HepG2 (cell line): ENCODE measurements around the gene FRAS1. TPM values are rescaled to one million over a fixed set of nuclear protein-coding genes. Genes with fewer than 3 reads are reported as not detected.

Experiments
- ATAC-seq: fragments of 200-7000 bp; cut with Tn5 transposase; 3 replicates; pipeline ENCODE4 v1.9.1; 2020; ENCODE audit warnings: mild to moderate bottlenecking, moderate library complexity
- BruUV-seq: library from RNA; stranded (reverse); fragments of 400-500 nt; replicated peaks from 2 replicates; lab custom pipeline; 2021; lab: Mats Ljungman, UMichigan
- CTCF ChIA-PET: fragments of 300-600 bp; formaldehyde crosslinking; extraction: SDS; loops from one replicate; lab custom pipeline; 2021; ENCODE audit warnings: low total read pairs, inconsistent platforms, low intra/inter-chr PET ratio; lab: Yijun Ruan, JAX
- POLR2A ChIA-PET: fragments of 350-600 bp; sonication (Branson Sonifier 250); formaldehyde crosslinking; loops from one replicate; lab custom pipeline; 2020; ENCODE audit warnings: antibody characterized with exemption, inconsistent platforms; lab: Yijun Ruan, JAX
- DNase-seq: peaks from one replicate; pipeline ENCODE4 v3.0.0-alpha.2; 2015; ENCODE audit warnings: low spot score
- FAIRE-seq: peaks from 3 replicates; lab custom pipeline; 2011; peaks lifted over from hg19 to GRCh38; lab: Jason Lieb, UNC
- H2AFZ ChIP-seq: one replicate; pipeline ENCODE4 v1.6.1; 2011; ENCODE audit warnings: low read length, inconsistent platforms
- H3K27ac ChIP-seq: fragments of 300-600 bp; 3 replicates; pipeline ENCODE4 v1.8.0; 2011; ENCODE audit warnings: mixed run types, mild to moderate bottlenecking, mixed read lengths, low read length, inconsistent platforms; ENCODE audit not compliant: insufficient read depth; ENCODE audit errors: extremely low read length
- H3K27me3 ChIP-seq, 2 experiments: fragments of 200-600 bp in 1 of 2; 2 replicates in 1 of 2; 3 replicates in 1 of 2; pipeline versions ENCODE4 v1.6.0 to v1.8.0; 2011; ENCODE audit warnings: low read length in 2 of 2, mild to moderate bottlenecking in 2 of 2, moderate library complexity in 2 of 2, inconsistent platforms in 1 of 2; ENCODE audit not compliant: insufficient read depth in 2 of 2, control insufficient read depth in 1 of 2
- H3K36me3 ChIP-seq, 2 experiments: fragments of 200-600 bp in 1 of 2; replicated peaks in 1 of 2; 2 replicates in 1 of 2; 3 replicates in 1 of 2; pipeline versions ENCODE4 v1.5.1 to v1.8.0; 2011; ENCODE audit warnings: low read length in 2 of 2, inconsistent platforms in 1 of 2; ENCODE audit not compliant: insufficient read depth in 2 of 2, control insufficient read depth in 1 of 2
- H3K4me1 ChIP-seq: 2 replicates; pipeline ENCODE4 v1.5.1; 2012; ENCODE audit warnings: low read length, inconsistent platforms; ENCODE audit not compliant: insufficient read depth
- H3K4me2 ChIP-seq: 2 replicates; pipeline ENCODE4 v1.6.0; 2011; ENCODE audit warnings: low read depth, low read length, inconsistent platforms
- H3K4me3 ChIP-seq, 3 experiments: fragments of 200-600 bp in 1 of 3; sonication (generic), shearing (Covaris generic) in 1 of 3; replicated peaks in 1 of 3; 2 replicates each; pipeline ENCODE4 v1.5.1; 2011 to 2016; ENCODE audit warnings: low read length in 3 of 3, inconsistent platforms in 2 of 3, low read depth in 2 of 3, mild to moderate bottlenecking in 2 of 3, control low read depth in 1 of 3, mixed read lengths in 1 of 3; ENCODE audit not compliant: insufficient read depth in 1 of 3
- H3K79me2 ChIP-seq: one replicate; pipeline ENCODE4 v1.6.1; 2011; ENCODE audit warnings: low read length, inconsistent platforms; ENCODE audit not compliant: insufficient read depth
- H3K9ac ChIP-seq: 2 replicates; pipeline ENCODE4 v1.6.0; 2011; ENCODE audit warnings: mild to moderate bottlenecking, low read depth, low read length, inconsistent platforms; ENCODE audit not compliant: insufficient read depth
- H3K9me3 ChIP-seq: 2 replicates; pipeline ENCODE4 v1.5.1; 2012; ENCODE audit warnings: mild to moderate bottlenecking, low read length
- H4K20me1 ChIP-seq: 2 replicates; pipeline ENCODE4 v1.6.0; 2011; ENCODE audit warnings: inconsistent platforms, mild to moderate bottlenecking, low read length, moderate library complexity; ENCODE audit not compliant: insufficient read depth
- ATF7 ChIP-seq, 2 experiments: fragments of 450-650 bp in 1 of 2; sonication (generic) in 1 of 2; formaldehyde crosslinking in 1 of 2; IDR thresholded peaks; 2 replicates each; pipeline versions ENCODE4 v1.4.0 to v1.6.1; 2016 to 2020; ENCODE audit warnings: antibody characterized with exemption in 1 of 2, mild to moderate bottlenecking in 1 of 2, missing genetic modification reagents in 1 of 2
- BORCS8-MEF2B ChIP-seq: sonication (generic); formaldehyde crosslinking; IDR thresholded peaks from 2 replicates; pipeline ENCODE4 v1.8.0; 2022; ENCODE audit warnings: mild to moderate bottlenecking, missing genetic modification reagents
- FOSL2 ChIP-seq: sonication (generic); formaldehyde crosslinking; IDR thresholded peaks from 2 replicates; pipeline ENCODE4 v1.4.0; 2020; ENCODE audit warnings: missing genetic modification reagents
- MEF2D ChIP-seq: sonication (generic); formaldehyde crosslinking; IDR thresholded peaks from 2 replicates; pipeline ENCODE4 v1.5.1; 2020; ENCODE audit warnings: mild to moderate bottlenecking, missing genetic modification reagents
- PBX2 ChIP-seq: IDR thresholded peaks from 2 replicates; pipeline ENCODE4 v1.6.1; 2016; ENCODE audit warnings: control low read depth
- SOX13 ChIP-seq, 3 experiments: fragments of 450-650 bp in 1 of 3; sonication (generic) in 1 of 3; formaldehyde crosslinking in 1 of 3; IDR thresholded peaks in 2 of 3; conservative IDR thresholded peaks in 1 of 3; 2 replicates each; pipeline versions ENCODE4 v1.5.0 to v1.6.1; 2016 to 2020; ENCODE audit warnings: antibody characterized with exemption in 1 of 3, mild to moderate bottlenecking in 1 of 3, missing compliant biosample characterization in 1 of 3, missing genetic modification reagents in 1 of 3, moderate library complexity in 1 of 3
- TBX2 ChIP-seq: sonication (generic); formaldehyde crosslinking; IDR thresholded peaks from 2 replicates; pipeline ENCODE4 v1.5.0; 2020; ENCODE audit warnings: missing genetic modification reagents, mild to moderate bottlenecking, borderline replicate concordance
- ZFP1 ChIP-seq: IDR thresholded peaks from 2 replicates; pipeline ENCODE4 v1.6.1; 2016
- ZNF607 ChIP-seq: sonication (generic); formaldehyde crosslinking; IDR thresholded peaks from 2 replicates; pipeline ENCODE4 v1.5.1; 2020; ENCODE audit warnings: missing genetic modification reagents, mild to moderate bottlenecking, borderline replicate concordance
- WGBS: methylation state at CpG from one replicate; pipeline ENCODE4 v1.1.6; 2017; ENCODE audit warnings: low lambda C conversion rate; 5-methylcytosine and 5-hydroxymethylcytosine counted together
- in situ Hi-C: cut with HindIII; loops from 2 replicates; pipeline ENCODE4 v1.10.0; 2017; ENCODE audit warnings: low pct_unique_long_range_greater_than_20kb; ENCODE audit not compliant: extremely low pct_ligation_motif_present
- intact Hi-C: fragments of 100-400 bp; cut with micrococcal nuclease; formaldehyde crosslinking; loops from one replicate; pipeline ENCODE4 v1.10.0; 2022; ENCODE audit not compliant: unreplicated experiment
- polyA plus RNA-seq, 8 experiments: library from polyadenylated mRNA; depleted of rRNA in 3 of 8; stranded (reverse) in 7 of 8; unstranded in 1 of 8; fragments of >200 nt; fragmentation: Illumina TruSeq in 4 of 8; extraction: Trizol in 4 of 8; gene quantifications; 2 replicates each; pipeline versions ENCODE4 v1.2.1 to v1.2.3, GENCODE V29; 2011 to 2016; ENCODE audit warnings: low read depth in 4 of 8, missing spikeins in 1 of 8, mixed read lengths in 1 of 8; ENCODE audit not compliant: insufficient read depth in 1 of 8
- total RNA-seq, 5 experiments: library from RNA; depleted of rRNA; stranded (reverse); fragments of >200 nt; fragmentation: Illumina TruSeq; extraction: Trizol; gene quantifications; 2 replicates each; pipeline ENCODE4 v1.2.3, GENCODE V29; 2016; ENCODE audit warnings: low read depth in 1 of 5

Gene FRAS1
- total and polyA plus RNA-seq, 2 of the 13 experiments (the other 11 are each of a cell fraction or from before 2014, with no cell fraction given), result 22.5 to 31.6 TPM

GRCh38 chr4:78226279-78226678 is 169.2 kb downstream of the FRAS1 start:
- peaks cover 30% of the 10 kb centered on the region for H3K4me1 ChIP-seq
- H3K4me3 ChIP-seq, result no peak overlapping the region
- H3K27ac ChIP-seq, result no peak overlapping the region
- ChIA-PET CTCF (no interaction called here), POLR2A (no interaction called here)
- FAIRE-seq (no peak), DNase-seq (no peak), ATAC-seq (no peak)
- H3K9me3 ChIP-seq, result peaks cover 5% of the 10 kb centered on the region
- no peak for TF ChIP-seq BORCS8-MEF2B (CRISPR knock-in tag)
- TF ChIP-seq ZFP1 (CRISPR knock-in tag), result peak; percentile 84; the same call in 1 of the 2 replicates
- no TSS peak for BruUV-seq
- H3K36me3 ChIP-seq, result 0 out of 5 replicates have a peak, but pooled peaks cover 0 to 1% of the 10 kb centered on the region in 2 experiments
- no peak overlapping the region for H3K4me2 ChIP-seq
- no peaks in the 10 kb centered on the region for H4K20me1 ChIP-seq
- intact Hi-C loops (no loop called here), in situ Hi-C loops (no loop called here)
- H3K27me3 ChIP-seq, result no peaks in the 10 kb centered on the region
- no peak overlapping the region for H2AFZ ChIP-seq
- H3K9ac ChIP-seq, result no peak overlapping the region
- peaks cover 29% of the 10 kb centered on the region for H3K79me2 ChIP-seq

- in situ Hi-C loops, result no loop called here
- WGBS, result 94% methylated on average over 1 of the region's 1 CpG
- no peaks in the 10 kb centered on the region for H4K20me1 ChIP-seq
- H2AFZ ChIP-seq, result no peak overlapping the region
- intact Hi-C loops, result no loop called here
- FAIRE-seq (peak; percentile 39), DNase-seq (no peak), ATAC-seq (no peak)
- ChIA-PET CTCF (no interaction called here), POLR2A (no interaction called here)
- H3K4me3 ChIP-seq, result no peak overlapping the region
- peak; percentile 40; the same call in 1 of the 2 replicates for TF ChIP-seq FOSL2
- TF ChIP-seq ATF7 (IDR thresholded peaks at IDR 0.05), result peak; percentile 75
- no peak for TF ChIP-seq ATF7 (CRISPR knock-in tag; IDR thresholded peaks at IDR 0.05)
- no peak for TF ChIP-seq SOX13 (IDR thresholded peaks at IDR 0.05)
- no peak for TF ChIP-seq SOX13 (CRISPR knock-in tag; conservative IDR thresholded peaks at IDR 0.05 in 1 of 2, IDR thresholded peaks at IDR 0.05 in 1 of 2)
- TF ChIP-seq ZNF607, result no peak
- no peak for TF ChIP-seq MEF2D (CRISPR knock-in tag)
- no peak for TF ChIP-seq PBX2 (CRISPR knock-in tag)
- no peak for TF ChIP-seq TBX2
- peaks cover 34% of the 10 kb centered on the region for H3K4me1 ChIP-seq
- no peak overlapping the region for H3K9ac ChIP-seq
- peaks cover 5% of the 10 kb centered on the region for H3K9me3 ChIP-seq
- peaks cover 22% of the 10 kb centered on the region for H3K79me2 ChIP-seq
- no peaks in the 10 kb centered on the region for H3K36me3 ChIP-seq
- no TSS peak for BruUV-seq
- H3K27me3 ChIP-seq, result no peaks in the 10 kb centered on the region
- H3K4me2 ChIP-seq, result no peak overlapping the region
- H3K27ac ChIP-seq, result no peak overlapping the region
Observed at GRCh38 chr4:78227411-78228057, 170.4 kb downstream of the FRAS1 start.
